Bronchial epithelial cell (primary cell): ENCODE measurements around the gene SPTBN4. TPM values are rescaled to one million over a fixed set of nuclear protein-coding genes. Genes with fewer than 3 reads are reported as not detected.

Experiments
- DNase-seq: peaks from one replicate; pipeline ENCODE4 v3.0.0-alpha.2; 2010; ENCODE audit warnings: low read depth
- FAIRE-seq: peaks from 2 replicates; lab custom pipeline; 2011; peaks lifted over from hg19 to GRCh38; lab: Jason Lieb, UNC
- H3K27me3 ChIP-seq: 2 replicates; pipeline ENCODE4 v1.5.1; 2011; ENCODE audit warnings: low read length; ENCODE audit not compliant: control insufficient read depth, insufficient read depth
- H3K36me3 ChIP-seq: 2 replicates; pipeline ENCODE4 v1.5.1; 2011; ENCODE audit warnings: low read length; ENCODE audit not compliant: control insufficient read depth, insufficient read depth
- H3K4me3 ChIP-seq: 2 replicates; pipeline ENCODE4 v1.5.1; 2011; ENCODE audit warnings: mild to moderate bottlenecking, low read depth, low read length, control low read depth
- total RNA-seq: library from RNA; depleted of rRNA; stranded (reverse); fragments of >200 nt; gene quantifications from 2 replicates; pipeline ENCODE4 v1.2.1, GENCODE V29; 2014
- TF ChIP-seq, protein P1 (sequence below): IDR thresholded peaks from 2 replicates; pipeline ENCODE4 v1.5.1; 2011; ENCODE audit warnings: mild to moderate bottlenecking, moderate library complexity, low read length, control low read depth, inconsistent platforms; ENCODE audit not compliant: insufficient read depth, severe bottlenecking

The SPTBN4 gene
- total RNA-seq, 1 donor from 2014 or later = 0.53 TPM

- Histone ChIP-seq H3K27me3 (no peaks in the 10 kb centered on the region), H3K4me3 (no peak overlapping the region), H3K36me3 (peaks cover 25% of the 10 kb centered on the region)
- no peak for DNase-seq
- no peak for FAIRE-seq
- TF ChIP-seq, protein P1, sequence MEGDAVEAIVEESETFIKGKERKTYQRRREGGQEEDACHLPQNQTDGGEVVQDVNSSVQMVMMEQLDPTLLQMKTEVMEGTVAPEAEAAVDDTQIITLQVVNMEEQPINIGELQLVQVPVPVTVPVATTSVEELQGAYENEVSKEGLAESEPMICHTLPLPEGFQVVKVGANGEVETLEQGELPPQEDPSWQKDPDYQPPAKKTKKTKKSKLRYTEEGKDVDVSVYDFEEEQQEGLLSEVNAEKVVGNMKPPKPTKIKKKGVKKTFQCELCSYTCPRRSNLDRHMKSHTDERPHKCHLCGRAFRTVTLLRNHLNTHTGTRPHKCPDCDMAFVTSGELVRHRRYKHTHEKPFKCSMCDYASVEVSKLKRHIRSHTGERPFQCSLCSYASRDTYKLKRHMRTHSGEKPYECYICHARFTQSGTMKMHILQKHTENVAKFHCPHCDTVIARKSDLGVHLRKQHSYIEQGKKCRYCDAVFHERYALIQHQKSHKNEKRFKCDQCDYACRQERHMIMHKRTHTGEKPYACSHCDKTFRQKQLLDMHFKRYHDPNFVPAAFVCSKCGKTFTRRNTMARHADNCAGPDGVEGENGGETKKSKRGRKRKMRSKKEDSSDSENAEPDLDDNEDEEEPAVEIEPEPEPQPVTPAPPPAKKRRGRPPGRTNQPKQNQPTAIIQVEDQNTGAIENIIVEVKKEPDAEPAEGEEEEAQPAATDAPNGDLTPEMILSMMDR = no peak
Measured at GRCh38 chr19:40617961-40618360, 151.2 kb downstream of the SPTBN4 start.

- Histone ChIP-seq H3K4me3 (no peak overlapping the region), H3K27me3 (no peaks in the 10 kb centered on the region), H3K36me3 (peaks cover 25% of the 10 kb centered on the region)
- FAIRE-seq (no peak), DNase-seq (no peak)
- TF ChIP-seq, protein P1 = no peak
Measured at GRCh38 chr19:40619333-40620160, 152.7 kb downstream of the SPTBN4 start.

DNA sequence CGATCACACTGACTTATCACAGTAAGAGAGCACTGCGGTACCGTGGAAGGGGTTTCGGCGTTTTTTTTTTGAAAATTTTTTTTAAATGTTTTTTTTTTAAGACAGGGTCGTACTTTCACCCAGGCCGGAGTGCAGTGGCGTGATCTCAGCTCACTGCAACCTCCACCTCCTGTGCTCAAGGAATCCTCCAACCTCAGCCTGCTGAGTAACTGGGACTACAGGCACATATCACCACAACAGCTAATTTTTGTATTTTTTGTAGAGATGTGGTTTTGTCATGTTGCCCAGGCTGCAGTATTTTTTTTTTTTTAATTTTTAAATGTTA, 153.3 kb downstream of the SPTBN4 start:
- TF ChIP-seq, protein P1 = no peak
- DNase-seq (no peak), FAIRE-seq (no peak)
- H3K27me3 ChIP-seq = no peaks in the 10 kb centered on the region
- H3K4me3 ChIP-seq = no peak overlapping the region
- peaks cover 27% of the 10 kb centered on the region for H3K36me3 ChIP-seq

GRCh38 chr19:40621283-40621682, 154.5 kb downstream of the SPTBN4 start:
- H3K27me3 ChIP-seq = no peaks in the 10 kb centered on the region
- FAIRE-seq (no peak), DNase-seq (no peak)
- TF ChIP-seq, protein P1 = no peak
- peaks cover 33% of the 10 kb centered on the region for H3K36me3 ChIP-seq
- no peak overlapping the region for H3K4me3 ChIP-seq

- no peak for FAIRE-seq
- H3K4me3 ChIP-seq = no peak overlapping the region
- no peak for DNase-seq
- TF ChIP-seq, protein P1 = no peak
- H3K36me3 ChIP-seq = peaks cover 32% of the 10 kb centered on the region
- H3K27me3 ChIP-seq = no peaks in the 10 kb centered on the region
Measured at GRCh38 chr19:40621966-40622772, 155.4 kb downstream of the SPTBN4 start.
